ENCODE results near the gene LDAH.

The LDAH gene

DNA sequence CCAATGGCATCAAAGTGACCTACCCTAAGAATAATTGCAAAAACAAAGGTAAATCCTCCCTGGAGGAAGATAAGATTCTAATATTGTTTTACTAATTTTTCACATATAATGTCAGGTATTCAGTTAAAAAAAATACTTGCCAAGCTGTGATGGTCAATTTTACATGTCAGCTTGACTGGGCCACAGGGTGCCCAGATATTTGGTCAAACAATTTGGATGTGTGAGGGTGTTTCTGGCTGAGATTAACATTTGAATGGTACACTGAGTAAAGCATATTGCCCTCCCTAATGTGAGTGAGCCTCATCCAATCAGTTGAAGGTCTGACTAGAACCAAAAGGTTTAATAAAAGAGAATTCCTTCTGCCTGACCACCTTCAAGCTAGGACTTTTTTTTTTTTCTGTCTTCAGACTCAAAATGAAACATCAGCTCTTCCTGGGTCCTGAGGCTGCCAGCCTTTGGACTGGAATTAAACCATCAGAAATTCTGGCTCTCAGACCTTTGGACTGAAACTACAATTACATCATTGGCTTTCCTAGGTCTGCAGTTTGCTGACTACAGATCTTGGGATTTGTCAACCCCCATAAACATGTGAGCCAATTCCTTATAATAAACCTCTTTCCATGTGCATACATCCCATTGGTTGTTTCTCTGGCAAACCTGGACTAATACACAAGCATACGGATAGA, 65.4 kb downstream of the LDAH start:
- DNase-seq (ENCODE audit: extremely low spot score): no peak
- TF ChIP-seq SP1 (IDR thresholded peaks at IDR 0.05) (no peak), SUZ12 (IDR thresholded peaks at IDR 0.05) (no peak), ARNT (IDR thresholded peaks at IDR 0.05) (no peak), NFRKB (IDR thresholded peaks at IDR 0.05) (no peak), TARDBP (IDR thresholded peaks at IDR 0.05) (no peak), BHLHE40 (IDR thresholded peaks at IDR 0.05; ENCODE audit: borderline replicate concordance) (no peak), LEF1 (IDR thresholded peaks at IDR 0.05; ENCODE audit: borderline replicate concordance) (no peak), HDGF (IDR thresholded peaks at IDR 0.05; ENCODE audit: borderline replicate concordance) (no peak), ZNF384 (IDR thresholded peaks at IDR 0.05) (no peak), CTBP1 (IDR thresholded peaks at IDR 0.05; ENCODE audit: borderline replicate concordance) (no peak), FOXM1 (IDR thresholded peaks at IDR 0.05; ENCODE audit: borderline replicate concordance) (no peak), FOXK2 (IDR thresholded peaks at IDR 0.05) (no peak)
- TF ChIP-seq, protein P1, sequence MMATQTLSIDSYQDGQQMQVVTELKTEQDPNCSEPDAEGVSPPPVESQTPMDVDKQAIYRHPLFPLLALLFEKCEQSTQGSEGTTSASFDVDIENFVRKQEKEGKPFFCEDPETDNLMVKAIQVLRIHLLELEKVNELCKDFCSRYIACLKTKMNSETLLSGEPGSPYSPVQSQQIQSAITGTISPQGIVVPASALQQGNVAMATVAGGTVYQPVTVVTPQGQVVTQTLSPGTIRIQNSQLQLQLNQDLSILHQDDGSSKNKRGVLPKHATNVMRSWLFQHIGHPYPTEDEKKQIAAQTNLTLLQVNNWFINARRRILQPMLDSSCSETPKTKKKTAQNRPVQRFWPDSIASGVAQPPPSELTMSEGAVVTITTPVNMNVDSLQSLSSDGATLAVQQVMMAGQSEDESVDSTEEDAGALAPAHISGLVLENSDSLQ (IDR thresholded peaks at IDR 0.05): no peak
- POLR2A ChIA-PET: no interaction called here
- CTCF ChIA-PET: interaction anchor here (0.6 to 0.7 kb wide), 2 partner anchors 96 to 863 kb away, joined by 3 read pairs; no protein-coding TSS in a partner anchor

DNA sequence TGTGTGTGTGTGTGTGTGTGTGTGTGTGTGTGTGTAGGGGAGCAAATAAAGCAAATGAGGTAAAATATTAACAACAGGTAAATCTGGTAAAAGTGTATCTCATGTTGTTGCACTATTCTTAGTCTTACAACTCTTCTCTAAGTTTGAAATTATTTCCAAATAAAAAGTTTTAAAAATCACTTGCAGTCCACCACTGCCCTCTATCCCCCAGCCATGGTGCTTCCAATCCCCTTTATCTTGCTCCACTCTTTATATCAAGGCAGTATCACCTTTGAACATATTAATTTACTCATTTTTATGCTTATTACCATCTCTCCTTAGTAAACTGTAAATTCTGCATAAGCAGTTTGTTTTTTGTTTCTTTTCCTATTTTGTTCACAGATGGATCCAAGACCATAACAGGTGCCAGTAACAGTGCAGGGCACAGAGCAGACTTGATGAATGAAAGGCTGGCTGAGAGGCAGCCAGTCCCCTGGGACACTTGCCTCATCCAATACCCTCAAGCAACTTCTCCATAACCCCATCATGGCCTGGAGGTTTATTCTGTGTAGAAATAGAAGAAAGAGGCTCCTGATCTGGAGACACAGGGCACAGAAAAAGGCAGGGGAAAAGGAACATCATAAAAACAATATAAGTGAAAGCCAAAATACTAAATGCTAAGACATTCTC, 67.6 kb downstream of the LDAH start:
- CTCF ChIA-PET: no interaction called here
- DNase-seq (ENCODE audit: extremely low spot score): no peak
- POLR2A ChIA-PET: no interaction called here
- TF ChIP-seq ARNT (IDR thresholded peaks at IDR 0.05) (no peak), TARDBP (IDR thresholded peaks at IDR 0.05) (no peak), L3MBTL2 (conservative IDR thresholded peaks at IDR 0.05) (no peak), FOXM1 (IDR thresholded peaks at IDR 0.05; ENCODE audit: borderline replicate concordance) (no peak), ELF4 (IDR thresholded peaks at IDR 0.05) (no peak), HDGF (IDR thresholded peaks at IDR 0.05; ENCODE audit: borderline replicate concordance) (no peak), ZNF384 (IDR thresholded peaks at IDR 0.05) (no peak), NFRKB (IDR thresholded peaks at IDR 0.05) (no peak), BHLHE40 (IDR thresholded peaks at IDR 0.05; ENCODE audit: borderline replicate concordance) (no peak), SUZ12 (IDR thresholded peaks at IDR 0.05) (no peak), CTBP1 (IDR thresholded peaks at IDR 0.05; ENCODE audit: borderline replicate concordance) (no peak), LEF1 (IDR thresholded peaks at IDR 0.05; ENCODE audit: borderline replicate concordance) (no peak), FOXK2 (IDR thresholded peaks at IDR 0.05) (no peak), FOXA1 (IDR thresholded peaks at IDR 0.05) (no peak), SP1 (IDR thresholded peaks at IDR 0.05) (no peak)
- TF ChIP-seq, protein P1 (IDR thresholded peaks at IDR 0.05): no peak

DNA sequence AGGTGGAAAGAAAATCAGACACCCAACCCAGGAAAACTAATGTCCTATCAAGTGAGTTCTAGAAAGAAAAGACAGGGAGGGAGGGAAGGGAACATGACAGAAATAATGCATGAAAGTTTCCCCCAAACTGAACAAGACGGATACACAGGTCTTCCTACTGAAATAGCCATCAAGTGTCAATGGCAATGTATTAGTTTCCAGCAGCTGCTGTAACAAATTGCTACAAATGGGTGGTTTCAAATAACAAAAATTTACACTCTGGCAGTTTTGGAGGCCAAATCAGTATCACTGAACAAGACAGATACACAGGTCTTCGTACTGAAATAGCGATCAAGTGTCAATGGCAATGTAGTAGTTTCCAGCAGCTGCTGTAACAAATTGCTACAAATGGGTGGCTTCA, 70.6 kb downstream of the LDAH start:
- TF ChIP-seq L3MBTL2 (conservative IDR thresholded peaks at IDR 0.05): no peak
- no peak for TF ChIP-seq LEF1 (IDR thresholded peaks at IDR 0.05; ENCODE audit: borderline replicate concordance)
- TF ChIP-seq NFRKB (IDR thresholded peaks at IDR 0.05): no peak
- no peak for TF ChIP-seq ARNT (IDR thresholded peaks at IDR 0.05)
- TF ChIP-seq ELF4 (IDR thresholded peaks at IDR 0.05): no peak
- TF ChIP-seq FOXM1 (IDR thresholded peaks at IDR 0.05; ENCODE audit: borderline replicate concordance): no peak
- no peak for TF ChIP-seq SUZ12 (IDR thresholded peaks at IDR 0.05)
- TF ChIP-seq TARDBP (IDR thresholded peaks at IDR 0.05): no peak
- no peak for TF ChIP-seq FOXK2 (IDR thresholded peaks at IDR 0.05)
- no peak for TF ChIP-seq BHLHE40 (IDR thresholded peaks at IDR 0.05; ENCODE audit: borderline replicate concordance)
- TF ChIP-seq HDGF (IDR thresholded peaks at IDR 0.05; ENCODE audit: borderline replicate concordance): no peak
- no peak for TF ChIP-seq SP1 (IDR thresholded peaks at IDR 0.05)
- no peak for TF ChIP-seq FOXA1 (IDR thresholded peaks at IDR 0.05)
- no peak for TF ChIP-seq CTBP1 (IDR thresholded peaks at IDR 0.05; ENCODE audit: borderline replicate concordance)
- no peak for TF ChIP-seq ZNF384 (IDR thresholded peaks at IDR 0.05)
- TF ChIP-seq, protein P1 (IDR thresholded peaks at IDR 0.05): no peak
- CTCF ChIA-PET: interaction anchor here (1.0 kb wide), 2 partner anchors 10 to 91 kb away, joined by 3 read pairs; no protein-coding TSS in a partner anchor
- no peak for DNase-seq (ENCODE audit: extremely low spot score)
- POLR2A ChIA-PET: no interaction called here

DNA sequence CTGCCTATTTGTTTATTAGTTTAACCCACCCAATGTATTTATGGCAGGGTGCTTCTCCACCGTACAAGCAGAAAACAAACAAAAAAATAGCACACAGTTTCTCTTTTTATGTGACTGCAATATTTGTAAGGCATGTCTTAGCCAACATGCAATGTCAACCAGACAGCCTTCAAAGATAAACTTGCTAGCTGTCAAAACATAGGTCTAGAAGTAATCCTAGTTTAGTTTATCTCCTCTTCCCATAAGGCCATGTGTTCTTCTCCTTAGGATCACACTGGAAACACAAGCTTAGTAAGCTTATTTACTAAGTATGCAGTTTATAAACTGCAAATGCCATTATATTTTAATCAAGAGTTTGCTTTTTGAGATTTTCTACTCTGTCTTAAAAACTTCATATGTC, 75.6 kb downstream of the LDAH start:
- POLR2A ChIA-PET: no interaction called here

DNA sequence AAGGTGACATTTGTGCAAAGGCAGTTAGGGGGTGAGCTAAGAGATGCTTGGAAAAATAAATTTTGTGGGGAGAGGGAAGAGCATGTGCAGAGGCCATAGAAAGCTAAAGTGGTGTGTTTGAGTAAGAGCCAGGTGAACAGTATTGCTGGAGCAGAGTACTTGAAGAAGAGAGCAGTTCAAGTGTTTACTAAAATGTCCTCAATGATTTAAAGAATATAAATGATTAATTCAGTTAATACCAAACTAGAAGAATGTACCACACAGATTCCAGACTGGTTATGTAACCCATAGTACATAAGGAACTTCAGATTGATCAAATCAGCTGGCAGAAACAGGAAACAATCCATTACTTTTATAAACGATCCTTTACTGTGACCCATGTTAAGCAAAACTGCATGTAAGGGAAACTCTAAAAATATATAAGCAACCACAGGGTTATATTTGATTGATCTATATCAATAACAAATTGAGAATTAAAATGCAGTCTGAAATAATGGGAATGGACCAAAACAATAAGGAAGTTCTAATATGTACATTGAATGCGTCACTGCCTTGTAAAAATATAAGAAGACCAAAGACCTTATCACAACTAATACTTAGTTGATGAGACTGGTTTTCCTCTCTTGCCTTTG, 76.9 kb downstream of the LDAH start:
- POLR2A ChIA-PET: no interaction called here
- CTCF ChIA-PET: no interaction called here

More for the DNA sequence above, 75.6 kb downstream of the LDAH start:
- no peak for TF ChIP-seq FOXK2 (IDR thresholded peaks at IDR 0.05)
- TF ChIP-seq TARDBP (IDR thresholded peaks at IDR 0.05): no peak
- no peak for TF ChIP-seq FOXM1 (IDR thresholded peaks at IDR 0.05; ENCODE audit: borderline replicate concordance)
- no peak for TF ChIP-seq FOXA1 (IDR thresholded peaks at IDR 0.05)
- CTCF ChIA-PET: interaction anchor here (0.6 kb wide), 1 partner anchor 542 kb away, joined by 3 read pairs; no protein-coding TSS in a partner anchor
- no peak for DNase-seq (ENCODE audit: extremely low spot score)

More for the DNA sequence above, 76.9 kb downstream of the LDAH start:
- DNase-seq (ENCODE audit: extremely low spot score): no peak
- TF ChIP-seq L3MBTL2 (conservative IDR thresholded peaks at IDR 0.05): no peak

Measured in HEK293T (cell line).